CD4-positive, alpha-beta T cell treated with Interleukin-15 for 4 hours (primary cell): Measurements from ENCODE around the gene KRTAP10-2.

ENCODE experiments used
- DNase-seq: peaks from one replicate; pipeline ENCODE4 v3.0.0-alpha.2; 2020; ENCODE audit warnings: low spot score

Gene KRTAP10-2

DNA sequence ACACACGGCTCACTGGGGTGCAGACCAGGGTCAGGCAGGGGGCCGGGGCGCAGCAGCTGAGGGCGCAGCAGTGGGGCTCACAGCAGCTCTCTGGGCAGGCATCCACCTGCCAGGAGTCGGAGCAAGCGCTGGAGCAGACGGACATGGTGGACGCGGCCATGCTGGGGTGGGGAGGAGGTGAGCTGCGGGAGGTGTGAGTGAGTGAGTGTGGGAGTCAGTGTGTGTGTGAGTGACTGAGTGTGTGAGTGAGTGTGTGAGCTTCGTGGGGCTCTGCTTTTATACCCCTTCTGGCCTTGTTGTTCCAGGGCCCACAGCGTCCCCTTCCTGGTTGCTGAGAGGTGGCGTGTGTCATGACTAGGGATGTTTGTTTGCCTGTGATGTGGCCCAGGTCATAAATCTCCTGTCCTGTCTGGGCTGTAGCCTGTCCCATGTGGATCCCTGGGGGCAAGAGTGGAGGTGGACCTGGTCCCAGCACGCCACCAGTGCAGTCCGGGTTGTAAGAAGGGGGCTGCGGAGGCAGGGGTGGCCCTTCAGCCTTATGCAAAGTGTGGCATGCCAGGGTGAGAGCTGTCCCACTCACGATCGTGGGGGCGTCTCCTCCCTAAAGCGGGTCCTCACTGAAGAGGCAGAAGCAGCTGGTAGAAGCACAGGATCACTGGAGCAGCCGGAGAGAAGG is 11.2 kb downstream of the KRTAP10-2 start, which contains the start of gene KRTAP10-1:
Gene KRTAP10-1, minus strand, starts transcription at position 205 of the 676 bp plus-strand sequence. Its CDS starts 45 bp downstream, at position 160.
- DNase-seq: no peak

- DNase-seq: no peak
Observed at GRCh38 chr21:44539046-44539445, 12.3 kb downstream of the KRTAP10-2 start.

- DNase-seq: no peak
Observed at GRCh38 chr21:44537930-44538911, 13.1 kb downstream of the KRTAP10-2 start.

GRCh38 chr21:44535963-44536362 is 15.3 kb downstream of the KRTAP10-2 start:
- DNase-seq: no peak

DNA sequence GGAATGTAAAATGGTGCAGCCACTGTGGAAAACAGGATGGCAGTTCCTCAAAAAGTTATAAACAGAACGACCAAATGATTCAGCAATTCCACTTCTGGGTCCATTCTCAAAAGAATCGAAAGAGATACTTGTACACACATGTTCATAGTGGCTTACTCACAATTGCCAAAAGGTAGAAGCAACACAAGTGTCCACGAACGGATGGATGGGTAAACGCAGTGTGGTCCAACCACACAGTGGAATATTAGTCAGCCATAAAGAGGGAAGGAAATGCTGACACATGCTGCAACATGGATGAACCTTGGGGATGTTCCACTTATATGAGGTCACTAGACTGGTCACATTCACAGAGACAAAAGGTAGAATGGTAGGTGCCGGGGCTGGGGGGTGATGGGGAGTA is 16.6 kb downstream of the KRTAP10-2 start:
- DNase-seq: no peak

GRCh38 chr21:44533891-44534627 is 17.2 kb downstream of the KRTAP10-2 start:
- DNase-seq: no peak

GRCh38 chr21:44533121-44533890 is 18.0 kb downstream of the KRTAP10-2 start:
- DNase-seq: no peak

DNA sequence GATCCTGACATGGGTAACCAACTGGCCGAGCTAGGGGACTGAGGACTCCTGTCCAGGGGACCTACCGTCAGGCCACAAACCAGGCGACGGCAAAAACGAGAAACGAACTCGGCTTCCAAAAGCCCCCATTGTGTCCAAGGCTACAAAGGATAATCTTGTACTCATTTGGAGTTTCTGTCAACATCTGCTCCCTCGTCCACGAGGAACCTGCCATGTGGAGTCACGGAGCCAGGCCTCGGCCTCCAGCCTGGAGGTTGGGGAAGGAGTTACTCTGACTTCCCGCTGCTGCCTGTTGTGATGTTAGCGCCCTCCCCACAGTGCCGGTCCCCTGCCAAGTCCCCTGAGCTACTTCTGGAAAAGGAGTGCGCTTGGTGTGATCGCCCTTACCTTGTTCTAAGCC is 18.6 kb downstream of the KRTAP10-2 start:
- no peak for DNase-seq

DNA sequence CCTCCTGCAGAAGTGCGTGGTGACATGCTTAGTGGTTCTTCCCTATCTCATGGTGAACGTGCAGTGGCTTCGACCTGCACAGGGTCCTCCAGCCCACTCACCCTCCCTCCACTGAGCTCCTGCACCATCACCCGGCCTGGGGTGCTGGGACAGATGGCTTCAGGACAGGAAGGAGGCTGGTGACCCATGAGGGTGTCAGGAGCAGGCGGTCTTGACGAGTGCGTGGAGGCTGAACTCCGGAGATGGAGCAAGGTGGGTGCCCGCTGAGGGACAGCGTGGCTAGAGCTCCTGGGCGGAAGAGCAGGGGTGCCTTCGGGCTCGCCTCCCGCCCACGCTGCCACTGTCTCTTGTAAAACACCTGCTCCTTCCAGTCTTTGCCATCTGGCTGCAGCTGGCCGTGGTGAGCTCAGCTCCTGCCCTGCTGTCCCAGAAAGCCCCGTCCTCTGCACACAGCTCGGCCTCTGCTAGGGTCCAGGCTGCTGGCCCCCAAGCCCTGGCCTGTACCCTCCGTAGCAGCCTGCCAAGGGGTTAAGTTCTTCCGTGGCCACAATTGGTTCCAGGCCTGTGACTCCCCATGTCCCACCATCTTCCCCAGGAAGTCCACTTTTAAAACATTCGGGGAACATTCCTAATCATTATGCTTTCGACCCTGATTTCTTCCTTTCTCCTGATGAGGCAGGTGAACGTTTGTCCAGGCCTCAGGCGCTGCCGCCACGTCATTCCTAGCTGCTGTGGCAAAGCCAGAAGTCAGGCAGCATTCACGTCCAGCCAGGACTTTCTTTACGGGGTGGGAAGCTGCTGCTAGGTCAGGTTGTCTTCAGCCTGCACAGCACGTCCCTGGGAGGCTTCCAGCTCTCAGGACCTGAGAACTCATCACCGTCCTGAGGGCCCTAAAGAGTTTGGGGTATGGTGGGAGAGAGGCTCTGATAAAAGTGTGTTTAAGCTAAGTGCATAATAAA is 19.4 kb downstream of the KRTAP10-2 start:
- no peak for DNase-seq

- DNase-seq: no peak
Observed at GRCh38 chr21:44530903-44531605, 20.3 kb downstream of the KRTAP10-2 start.

GRCh38 chr21:44530221-44530902 is 20.9 kb downstream of the KRTAP10-2 start:
- DNase-seq: no peak

DNA sequence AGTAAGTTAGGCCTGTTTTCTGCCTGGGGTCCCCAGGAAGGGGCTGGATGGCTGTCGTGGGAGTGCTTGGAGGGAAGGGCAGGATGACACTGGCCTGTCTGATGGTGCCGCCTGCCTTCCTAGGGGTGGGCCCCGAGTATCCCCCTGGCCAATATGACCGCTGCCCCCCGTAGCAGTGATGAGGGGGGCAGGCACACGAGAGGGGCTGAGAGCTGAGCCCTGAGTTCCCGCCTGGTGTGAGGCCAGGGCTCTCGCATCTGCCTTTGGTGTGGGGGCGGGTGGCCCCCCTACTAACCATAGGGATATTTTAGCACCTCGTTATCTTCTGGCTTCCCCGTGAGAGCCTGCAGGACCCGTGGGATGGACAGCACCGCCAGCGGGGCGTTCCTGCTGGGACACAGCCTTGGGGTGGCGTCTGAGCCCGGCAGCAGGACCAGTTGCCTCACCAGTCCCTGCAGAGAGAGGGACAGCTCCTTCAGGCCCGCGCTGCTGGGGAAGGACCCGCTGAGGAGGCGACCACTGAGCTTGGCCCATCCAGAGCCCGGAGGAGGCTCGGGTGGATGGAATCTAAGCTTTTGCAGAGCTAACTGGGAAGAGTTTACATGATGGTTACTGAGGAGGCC is 21.7 kb downstream of the KRTAP10-2 start:
- no peak for DNase-seq

- no peak for DNase-seq
Observed at GRCh38 chr21:44529011-44529421, 22.3 kb downstream of the KRTAP10-2 start.

- DNase-seq: no peak
Observed at GRCh38 chr21:44528634-44528995, 22.7 kb downstream of the KRTAP10-2 start.

GRCh38 chr21:44527983-44528633 is 23.2 kb downstream of the KRTAP10-2 start:
- no peak for DNase-seq

DNA sequence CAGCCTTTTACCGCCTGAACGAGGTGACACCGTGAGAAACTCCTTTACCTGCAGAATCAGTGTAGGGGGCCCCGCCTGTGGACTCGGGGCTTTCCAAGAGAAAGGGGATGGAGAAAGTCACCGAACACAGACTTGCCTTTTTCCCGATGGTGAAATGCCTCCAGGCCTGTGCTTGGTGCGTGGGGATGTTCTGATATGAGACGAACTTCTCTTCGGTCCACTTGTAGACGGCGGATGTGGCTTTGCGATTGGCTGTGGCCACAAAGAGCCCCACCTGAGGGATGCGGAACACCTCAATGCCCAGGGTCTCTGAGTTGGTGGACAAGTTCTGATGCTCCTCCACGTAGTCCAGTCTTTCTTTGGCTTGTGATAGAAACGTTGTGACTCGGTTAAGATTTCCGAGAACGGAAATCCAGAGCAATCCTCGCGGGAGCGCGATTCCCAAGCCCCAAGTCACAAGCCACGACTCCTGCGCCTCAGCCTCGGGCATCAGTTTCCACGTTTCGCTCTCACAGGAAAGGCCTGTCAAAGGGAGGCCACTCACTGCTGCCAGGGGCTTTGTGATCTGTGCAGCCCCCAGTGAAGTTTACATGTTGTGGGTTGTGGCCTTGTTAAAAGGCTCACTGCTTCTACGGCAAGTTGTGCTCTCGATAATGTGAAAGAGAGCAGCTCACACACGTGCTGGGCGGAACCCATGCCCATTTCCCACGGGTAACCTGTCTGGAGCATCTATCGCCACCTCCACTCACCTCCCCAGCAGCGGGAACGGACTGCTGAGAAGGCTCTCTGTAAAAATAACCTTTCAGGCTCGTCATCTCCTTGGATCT is 23.9 kb downstream of the KRTAP10-2 start:
- no peak for DNase-seq
